Mucosa of descending colon (tissue), 3 donors: ENCODE measurements around the gene AKAP13. TPM values are rescaled to one million over a fixed set of nuclear protein-coding genes. Genes with fewer than 3 reads are reported as not detected.
A peak's percentile ranks its signal among the peaks of the same experiment; 100 is the strongest.

Experiments used
- ATAC-seq: fragments of 200-7000 bp; cut with Tn5 transposase; one replicate; pipeline ENCODE4 v1.9.1; 2020; ENCODE audit warnings: mild to moderate bottlenecking, moderate library complexity
- DNase-seq, 3 donors: peaks; one replicate each; pipeline ENCODE4 v3.0.0-alpha.2; 2020
- H3K36me3 ChIP-seq: fragments of 200-600 bp; one replicate; pipeline ENCODE4 v1.8.0; 2021; ENCODE audit warnings: low read depth, mild to moderate bottlenecking
- H3K4me1 ChIP-seq: fragments of 200-600 bp; one replicate; pipeline ENCODE4 v1.8.0; 2021; ENCODE audit warnings: low read depth, mild to moderate bottlenecking
- H3K4me3 ChIP-seq: fragments of 200-600 bp; one replicate; pipeline ENCODE4 v1.8.0; 2021; ENCODE audit warnings: mild to moderate bottlenecking
- H3K9me3 ChIP-seq: fragments of 200-600 bp; one replicate; pipeline ENCODE4 v1.8.0; 2021; ENCODE audit warnings: mild to moderate bottlenecking
- CTCF ChIP-seq: fragments of 200-600 bp; IDR thresholded peaks from one replicate; pipeline ENCODE4 v1.8.0; 2022; ENCODE audit warnings: antibody characterized with exemption, mild to moderate bottlenecking
- intact Hi-C, 2 donors: fragments of 100-400 bp; cut with DNase I in 1 of 2; cut with micrococcal nuclease in 1 of 2; formaldehyde crosslinking; loops; one replicate each; pipeline versions ENCODE4 v1.11.0 to v1.11.1; 2022; cut with DNase I, micrococcal nuclease
- total RNA-seq, 3 donors: library from RNA; stranded (reverse); fragmentation: NEBNext Ultra II Directional in 2 of 3; extraction: Animal tissue kit (Norgen Biotek cat#: 25700) in 2 of 3; gene quantifications; one replicate each; pipeline versions ENCODE4 v1.2.1 to v1.2.4, GENCODE V29; 2021 to 2023
- donor health status: DM: no; HTN: no; CAD: no; lungs with moderate emphysema.
- donor health status: DM: no; HTN: no; CAD: no.
- donor health status: DM: no; HTN: yes; CAD: no.

AKAP13 gene
- total RNA-seq, 3 donors from 2014 or later, result 141 to 173 (median 150) TPM

GRCh38 chr15:85716261-85716660 lies 335.9 kb downstream of the AKAP13 start:
- DNase-seq, result no peak
- TF ChIP-seq CTCF, result no peak
- H3K4me3 ChIP-seq, result no peak overlapping the region
- intact Hi-C loops, result no loop called here
- no peaks in the 10 kb centered on the region for H3K4me1 ChIP-seq
- peaks cover 7% of the 10 kb centered on the region for H3K36me3 ChIP-seq
- ATAC-seq, result no peak
- H3K9me3 ChIP-seq, result no peaks in the 10 kb centered on the region

GRCh38 chr15:85717212-85717611 lies 336.8 kb downstream of the AKAP13 start:
- intact Hi-C loops, result no loop called here
- DNase-seq, result no peak
- Histone ChIP-seq H3K4me1 (no peaks in the 10 kb centered on the region), H3K9me3 (no peaks in the 10 kb centered on the region), H3K4me3 (no peak overlapping the region), H3K36me3 (peaks cover 7% of the 10 kb centered on the region)
- ATAC-seq, result peak; percentile 24
- TF ChIP-seq CTCF, result no peak

GRCh38 chr15:85718271-85718971 lies 338.0 kb downstream of the AKAP13 start:
- H3K36me3 ChIP-seq, result peaks cover 7% of the 10 kb centered on the region
- TF ChIP-seq CTCF, result no peak
- DNase-seq (no peak), ATAC-seq (no peak)
- no peaks in the 10 kb centered on the region for H3K4me1 ChIP-seq
- no peaks in the 10 kb centered on the region for H3K9me3 ChIP-seq
- H3K4me3 ChIP-seq, result no peak overlapping the region
- intact Hi-C loops, result no loop called here

GRCh38 chr15:85718981-85719380 lies 338.6 kb downstream of the AKAP13 start:
- H3K4me1 ChIP-seq, result peaks cover 3% of the 10 kb centered on the region
- no peak for ATAC-seq
- H3K36me3 ChIP-seq, result peaks cover 7% of the 10 kb centered on the region
- intact Hi-C loops, result no loop called here
- H3K4me3 ChIP-seq, result no peak overlapping the region
- DNase-seq, result no peak
- no peaks in the 10 kb centered on the region for H3K9me3 ChIP-seq
- TF ChIP-seq CTCF, result no peak

- no peak for DNase-seq
- intact Hi-C loops, result no loop called here
- H3K4me1 ChIP-seq, result peaks cover 10% of the 10 kb centered on the region
- ATAC-seq, result no peak
- no peak for TF ChIP-seq CTCF
- H3K4me3 ChIP-seq, result no peak overlapping the region
- peaks cover 3% of the 10 kb centered on the region for H3K36me3 ChIP-seq
- H3K9me3 ChIP-seq, result no peaks in the 10 kb centered on the region
These were observed 342.2 kb downstream of the AKAP13 start for GRCh38 chr15:85722374-85723152.
